Effector memory CD4-positive, alpha-beta T cell (primary cell): ENCODE data around the gene ADORA3.

ENCODE experiments used
- DNase-seq, 3 donors: peaks; one replicate each; pipeline ENCODE4 v3.0.0-alpha.2; 2020
- H3K27ac ChIP-seq: 2 replicates; pipeline ENCODE4 v1.7.0; 2013; ENCODE audit warnings: mild to moderate bottlenecking, low read length, moderate library complexity; ENCODE audit not compliant: insufficient read depth, poor library complexity, severe bottlenecking
- H3K27me3 ChIP-seq: replicated peaks from 2 replicates; pipeline ENCODE4 v1.7.0; 2013; ENCODE audit warnings: mild to moderate bottlenecking, low read length; ENCODE audit not compliant: insufficient read depth, control insufficient read depth, poor library complexity, severe bottlenecking
- H3K36me3 ChIP-seq: 2 replicates; pipeline ENCODE4 v1.7.0; 2013; ENCODE audit warnings: mild to moderate bottlenecking, low read length, moderate library complexity; ENCODE audit not compliant: control insufficient read depth, insufficient read depth
- H3K4me1 ChIP-seq: 2 replicates; pipeline ENCODE4 v1.7.0; 2013; ENCODE audit warnings: low read length, mild to moderate bottlenecking; ENCODE audit not compliant: control insufficient read depth, insufficient read depth, poor library complexity, severe bottlenecking
- H3K4me3 ChIP-seq: 2 replicates; pipeline ENCODE4 v1.7.0; 2013; ENCODE audit warnings: low read length, low read depth, mild to moderate bottlenecking; ENCODE audit not compliant: insufficient read depth, poor library complexity, severe bottlenecking
- H3K9me3 ChIP-seq: 2 replicates; pipeline ENCODE4 v1.7.0; 2013; ENCODE audit warnings: mild to moderate bottlenecking, low read length, moderate library complexity; ENCODE audit not compliant: control insufficient read depth

The ADORA3 gene

DNA sequence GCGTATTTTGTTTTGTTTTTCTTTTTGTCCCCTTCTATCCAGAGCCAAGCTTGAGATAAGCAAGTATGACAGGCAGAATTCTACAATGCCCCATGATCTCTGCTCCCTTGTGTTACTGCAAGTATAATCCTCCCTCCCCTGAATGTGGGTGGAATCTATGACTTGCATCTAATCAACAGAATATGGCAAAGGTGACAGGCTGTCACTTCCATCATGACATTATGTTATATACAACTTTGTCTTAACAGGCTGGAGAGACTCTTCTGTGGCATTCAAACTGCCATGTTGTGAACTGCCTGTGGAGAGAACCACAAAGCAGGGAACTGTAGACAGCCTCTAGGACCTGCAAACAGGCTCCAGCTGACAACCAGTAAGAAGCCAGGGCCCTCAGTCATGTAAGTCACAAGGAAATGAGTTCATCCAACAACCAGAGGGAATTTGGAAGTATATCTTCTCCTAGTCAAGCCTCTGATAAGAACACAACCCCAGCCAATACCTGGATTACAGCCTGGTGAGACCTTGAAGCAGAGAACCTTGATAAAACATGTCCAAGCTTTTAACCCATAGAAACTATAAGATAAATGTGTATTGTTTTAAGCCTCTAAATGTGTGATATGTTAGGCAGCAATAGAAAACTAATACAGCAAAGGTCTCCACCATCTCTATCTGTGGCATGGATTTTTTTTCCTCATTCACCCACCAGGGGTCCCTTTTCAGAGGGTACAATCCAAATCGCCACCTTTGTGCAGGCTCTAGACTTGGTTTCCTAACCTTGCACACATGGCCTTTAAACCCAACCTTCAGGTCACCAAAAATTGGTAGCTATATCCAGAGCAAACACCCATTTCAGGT, 35.3 kb downstream of the ADORA3 start:
- DNase-seq: no peak
- Histone ChIP-seq H3K9me3 (no peaks in the 10 kb centered on the region), H3K27me3 (no peaks in the 10 kb centered on the region), H3K27ac (no peak overlapping the region), H3K4me3 (no peak overlapping the region), H3K4me1 (peaks cover 47% of the 10 kb centered on the region), H3K36me3 (peaks cover 9% of the 10 kb centered on the region)

DNA sequence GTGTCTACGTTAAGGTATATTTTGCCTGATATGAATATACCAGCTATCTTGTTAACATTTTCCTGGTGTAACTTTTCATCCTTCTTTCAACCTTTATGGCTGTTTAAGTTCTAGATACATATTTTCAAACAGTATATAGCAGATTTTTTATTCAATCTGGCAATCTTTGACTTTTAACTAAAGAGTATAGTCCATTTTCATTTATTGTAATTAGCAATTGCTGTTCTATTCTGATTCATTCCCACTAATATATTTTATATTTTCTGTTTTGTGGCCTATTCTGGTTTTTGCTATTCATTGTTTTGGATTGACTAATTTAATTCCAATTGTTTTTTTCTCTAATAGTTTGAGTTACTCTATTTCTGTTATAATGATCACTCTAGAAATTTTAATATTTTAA, 37.0 kb downstream of the ADORA3 start:
- H3K27me3 ChIP-seq: no peaks in the 10 kb centered on the region
- DNase-seq: no peak
- H3K27ac ChIP-seq: no peak overlapping the region
- H3K9me3 ChIP-seq: no peaks in the 10 kb centered on the region
- peaks cover 33% of the 10 kb centered on the region for H3K4me1 ChIP-seq
- H3K4me3 ChIP-seq: no peak overlapping the region
- peaks cover 18% of the 10 kb centered on the region for H3K36me3 ChIP-seq

DNA sequence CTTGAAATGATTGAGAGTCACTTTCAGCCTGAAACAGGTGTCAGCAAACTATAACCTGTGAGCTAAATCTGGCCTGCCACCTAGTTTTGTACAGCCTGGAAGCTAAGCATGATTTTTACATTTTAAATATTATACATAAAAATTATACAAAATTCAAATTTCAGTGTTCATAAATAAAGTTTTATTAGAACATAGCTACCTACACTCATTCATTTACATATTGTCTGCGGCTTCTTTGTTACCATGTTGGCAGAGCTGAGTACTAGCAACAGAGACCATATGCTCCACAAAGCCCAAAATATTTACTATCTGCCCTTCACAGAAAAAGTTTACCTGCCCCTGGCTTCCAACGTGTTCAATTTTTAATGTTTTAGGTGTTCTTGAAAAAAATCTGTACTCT, 37.7 kb downstream of the ADORA3 start:
- DNase-seq: no peak
- Histone ChIP-seq H3K9me3 (no peaks in the 10 kb centered on the region), H3K4me3 (no peak overlapping the region), H3K36me3 (peaks cover 25% of the 10 kb centered on the region), H3K27ac (no peak overlapping the region), H3K4me1 (peaks cover 26% of the 10 kb centered on the region), H3K27me3 (no peaks in the 10 kb centered on the region)

DNA sequence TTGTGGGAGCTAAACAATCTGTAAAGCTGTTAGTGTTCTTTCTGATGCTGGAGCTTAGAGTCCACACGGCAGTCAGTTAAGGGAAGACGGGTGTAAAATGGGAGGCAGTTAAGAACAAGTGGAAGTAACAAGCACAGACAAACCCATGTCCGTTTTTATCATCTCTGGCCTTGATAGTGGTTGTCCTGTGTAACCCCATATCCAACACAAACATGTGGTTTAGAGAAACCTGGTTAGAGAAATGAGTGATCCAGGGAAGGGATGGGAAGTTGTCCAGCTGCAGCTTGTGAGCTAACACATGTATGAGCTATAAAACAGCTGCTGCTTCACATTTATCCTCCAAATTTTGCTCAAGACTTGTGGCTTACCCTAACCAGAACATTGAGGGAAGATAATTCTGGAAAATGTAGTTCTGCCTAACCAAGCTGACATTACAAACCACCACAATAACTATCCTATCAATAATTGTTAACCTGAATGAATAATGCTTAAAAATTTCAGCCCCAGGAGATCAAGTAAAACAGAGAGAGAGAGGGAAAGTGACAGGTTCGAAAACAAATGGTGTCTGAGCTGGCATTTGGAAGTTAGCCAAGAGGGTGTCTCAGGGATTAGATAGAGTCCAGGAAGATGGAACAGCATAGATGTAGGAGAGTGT, 40.3 kb downstream of the ADORA3 start:
- H3K27me3 ChIP-seq: no peaks in the 10 kb centered on the region
- peaks cover 4% of the 10 kb centered on the region for H3K4me1 ChIP-seq
- H3K4me3 ChIP-seq: no peak overlapping the region
- peaks cover 43% of the 10 kb centered on the region for H3K36me3 ChIP-seq
- no peak for DNase-seq
- H3K27ac ChIP-seq: no peak overlapping the region
- no peaks in the 10 kb centered on the region for H3K9me3 ChIP-seq

DNA sequence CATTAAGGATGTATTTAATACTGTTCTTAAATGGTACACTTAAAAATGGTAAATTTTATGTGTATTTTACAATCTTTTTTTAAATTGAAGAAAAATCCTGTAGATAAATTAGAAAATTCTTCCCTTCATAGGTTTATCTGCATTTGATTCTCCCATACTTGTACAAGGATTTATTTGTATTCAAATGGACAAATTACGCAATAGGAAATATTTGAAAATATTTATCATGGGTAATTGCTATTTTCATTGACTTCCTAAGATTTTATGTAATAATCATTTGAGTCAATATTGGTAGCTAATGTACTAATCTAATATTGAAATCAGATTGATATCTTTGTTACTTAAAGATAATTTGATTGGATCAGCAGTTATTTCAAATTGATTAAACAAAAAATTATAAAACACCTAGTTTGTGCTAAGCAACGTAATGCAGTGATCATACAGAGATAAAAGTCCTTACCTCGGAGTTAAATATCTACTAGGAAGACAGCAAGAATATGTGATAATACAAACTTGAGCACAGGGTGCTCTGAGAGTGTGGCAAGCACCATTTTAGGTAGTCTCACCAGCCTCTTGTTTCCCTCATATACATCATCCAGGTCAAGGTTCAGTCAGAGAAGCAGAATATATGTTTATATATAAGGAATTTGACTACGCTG, 40.9 kb downstream of the ADORA3 start:
- H3K4me1 ChIP-seq: peaks cover 4% of the 10 kb centered on the region
- H3K4me3 ChIP-seq: no peak overlapping the region
- H3K27me3 ChIP-seq: no peaks in the 10 kb centered on the region
- DNase-seq: no peak
- H3K27ac ChIP-seq: no peak overlapping the region
- H3K9me3 ChIP-seq: no peaks in the 10 kb centered on the region
- H3K36me3 ChIP-seq: peaks cover 46% of the 10 kb centered on the region

DNA sequence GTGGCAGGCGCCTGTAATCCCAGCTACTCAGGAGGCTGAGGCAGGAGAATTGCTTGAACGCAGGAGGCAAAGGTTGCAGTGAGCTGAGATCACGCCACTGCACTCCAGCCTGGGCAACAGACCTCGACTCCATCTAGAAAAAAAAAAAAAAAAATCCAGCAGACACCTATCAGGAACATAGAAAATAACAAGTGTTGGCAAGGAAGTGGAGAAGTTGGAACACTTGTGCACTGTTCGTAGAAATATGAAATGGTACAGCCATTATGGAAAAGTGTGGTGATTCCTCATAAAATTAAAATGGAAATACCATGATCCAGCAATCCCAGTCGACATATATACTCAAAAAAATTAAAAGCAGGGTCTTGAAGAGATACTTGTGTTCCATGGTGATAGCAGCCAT, 41.7 kb downstream of the ADORA3 start:
- Histone ChIP-seq H3K36me3 (peaks cover 53% of the 10 kb centered on the region), H3K27me3 (no peaks in the 10 kb centered on the region), H3K9me3 (no peaks in the 10 kb centered on the region), H3K4me3 (no peak overlapping the region), H3K4me1 (peaks cover 4% of the 10 kb centered on the region), H3K27ac (no peak overlapping the region)
- no peak for DNase-seq

DNA sequence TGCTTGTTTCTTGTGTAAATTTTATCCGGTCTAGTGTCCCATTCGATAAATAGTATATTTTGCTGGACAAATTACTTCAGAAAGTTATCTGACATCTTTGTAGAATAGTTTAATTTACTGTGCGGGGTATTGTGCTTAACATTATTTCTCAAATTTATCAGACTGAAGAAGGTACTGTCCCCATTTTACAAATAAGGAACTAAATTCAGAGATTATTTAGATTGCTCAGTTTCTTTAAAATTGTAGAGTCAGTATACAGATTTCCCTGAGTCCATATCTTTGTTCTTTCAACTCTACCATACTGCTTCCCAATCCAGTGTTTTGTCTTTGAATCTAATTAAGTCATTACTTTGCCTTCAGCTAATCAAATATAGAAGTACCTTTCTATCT, 47.8 kb downstream of the ADORA3 start:
- Histone ChIP-seq H3K4me3 (no peak overlapping the region), H3K27me3 (no peaks in the 10 kb centered on the region), H3K27ac (no peak overlapping the region), H3K36me3 (peaks cover 66% of the 10 kb centered on the region), H3K4me1 (peaks cover 20% of the 10 kb centered on the region), H3K9me3 (no peaks in the 10 kb centered on the region)
- DNase-seq: no peak

DNA sequence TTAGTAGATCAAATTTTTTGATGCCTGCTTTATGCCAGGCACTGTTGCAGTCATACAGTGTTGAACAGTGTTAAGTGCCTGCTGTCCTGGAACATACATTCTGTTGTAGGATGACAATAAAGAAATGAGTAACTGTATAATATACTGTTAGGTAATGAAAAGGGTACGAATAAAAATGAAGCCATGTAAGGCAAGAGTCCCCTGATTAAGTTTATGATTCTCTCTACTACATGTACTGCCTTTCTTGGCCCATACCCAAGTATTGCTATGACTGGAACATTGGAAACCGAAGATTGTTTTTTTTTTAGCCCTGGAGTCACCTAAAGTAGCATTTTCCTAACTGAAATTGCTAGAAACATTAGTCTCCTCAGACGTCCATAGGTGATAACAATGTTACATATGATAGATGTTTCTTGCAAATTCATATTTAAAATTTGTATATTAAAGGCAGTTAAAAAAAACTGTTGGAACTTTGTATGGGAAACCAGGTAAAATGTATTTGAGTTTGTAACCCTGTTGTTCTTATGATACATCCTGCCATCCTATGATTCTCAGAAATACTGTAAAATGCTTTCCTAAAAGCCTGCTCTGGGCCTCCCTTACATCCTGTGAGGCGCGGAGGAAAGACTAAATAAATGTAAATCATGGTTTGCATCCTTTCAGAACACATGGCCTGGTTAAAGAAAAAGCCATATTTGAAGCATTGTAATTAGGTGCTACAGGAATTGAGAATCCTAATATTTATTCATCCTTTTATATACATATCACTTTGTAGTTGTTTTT, 48.4 kb downstream of the ADORA3 start:
- Histone ChIP-seq H3K4me1 (peaks cover 26% of the 10 kb centered on the region), H3K27me3 (no peaks in the 10 kb centered on the region), H3K4me3 (no peak overlapping the region), H3K36me3 (peaks cover 63% of the 10 kb centered on the region), H3K27ac (no peak overlapping the region), H3K9me3 (no peaks in the 10 kb centered on the region)
- no peak for DNase-seq

DNA sequence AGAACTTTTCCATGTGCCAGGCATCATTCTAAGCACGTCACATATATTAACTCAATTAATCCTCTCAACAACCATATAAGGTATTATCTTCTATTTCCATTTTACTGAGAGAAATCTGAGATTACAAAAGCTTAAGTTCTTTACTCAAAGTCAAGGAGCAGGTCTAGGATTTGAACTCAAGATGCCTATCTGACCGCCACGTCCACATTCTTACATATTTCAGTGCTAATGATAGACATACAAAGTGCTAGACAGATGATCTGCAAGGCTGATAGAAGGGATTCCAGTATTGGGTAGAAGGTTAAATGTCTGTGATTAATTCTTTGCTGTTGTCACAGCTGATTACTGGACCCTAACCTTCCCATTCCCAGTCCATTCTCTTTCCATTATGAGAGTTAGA, 49.7 kb downstream of the ADORA3 start:
- Histone ChIP-seq H3K4me3 (no peak overlapping the region), H3K4me1 (peaks cover 29% of the 10 kb centered on the region), H3K27ac (no peak overlapping the region), H3K9me3 (no peaks in the 10 kb centered on the region), H3K36me3 (peaks cover 51% of the 10 kb centered on the region), H3K27me3 (no peaks in the 10 kb centered on the region)
- no peak for DNase-seq
